22Rv1 (cell line): ENCODE data around the gene CRYBB2.

Source experiments
- ZFX ChIP-seq: fragments of 450-650 bp; IDR thresholded peaks from 2 replicates; pipeline ENCODE4 v1.6.1; 2017; ENCODE audit warnings: antibody characterized with exemption, borderline replicate concordance
- TF ChIP-seq, protein P1 (sequence below): fragments of 450-650 bp; IDR thresholded peaks from 2 replicates; pipeline ENCODE4 v1.5.1; 2017; ENCODE audit warnings: mild to moderate bottlenecking

DNA sequence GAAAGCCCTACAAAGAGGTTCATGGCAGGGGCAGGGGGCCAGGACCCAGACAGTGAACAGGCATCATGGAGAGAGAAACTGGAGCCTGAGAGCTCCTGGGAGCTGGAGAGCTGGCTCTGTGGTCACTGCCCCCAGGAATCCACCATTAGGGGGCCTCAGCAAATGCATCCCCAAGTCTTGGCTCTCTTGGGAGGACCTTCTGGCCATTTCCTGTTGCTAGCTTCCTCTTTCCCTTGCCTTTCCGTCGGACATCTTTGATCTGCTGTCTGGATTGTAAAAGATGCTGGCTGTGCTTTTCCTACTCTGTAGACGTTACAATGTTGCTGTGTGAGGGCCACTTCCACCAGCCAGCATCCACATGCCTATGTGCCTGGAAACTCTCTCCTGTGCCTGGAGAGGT lies 7.1 kb upstream of the CRYBB2 start:
- TF ChIP-seq, protein P1, sequence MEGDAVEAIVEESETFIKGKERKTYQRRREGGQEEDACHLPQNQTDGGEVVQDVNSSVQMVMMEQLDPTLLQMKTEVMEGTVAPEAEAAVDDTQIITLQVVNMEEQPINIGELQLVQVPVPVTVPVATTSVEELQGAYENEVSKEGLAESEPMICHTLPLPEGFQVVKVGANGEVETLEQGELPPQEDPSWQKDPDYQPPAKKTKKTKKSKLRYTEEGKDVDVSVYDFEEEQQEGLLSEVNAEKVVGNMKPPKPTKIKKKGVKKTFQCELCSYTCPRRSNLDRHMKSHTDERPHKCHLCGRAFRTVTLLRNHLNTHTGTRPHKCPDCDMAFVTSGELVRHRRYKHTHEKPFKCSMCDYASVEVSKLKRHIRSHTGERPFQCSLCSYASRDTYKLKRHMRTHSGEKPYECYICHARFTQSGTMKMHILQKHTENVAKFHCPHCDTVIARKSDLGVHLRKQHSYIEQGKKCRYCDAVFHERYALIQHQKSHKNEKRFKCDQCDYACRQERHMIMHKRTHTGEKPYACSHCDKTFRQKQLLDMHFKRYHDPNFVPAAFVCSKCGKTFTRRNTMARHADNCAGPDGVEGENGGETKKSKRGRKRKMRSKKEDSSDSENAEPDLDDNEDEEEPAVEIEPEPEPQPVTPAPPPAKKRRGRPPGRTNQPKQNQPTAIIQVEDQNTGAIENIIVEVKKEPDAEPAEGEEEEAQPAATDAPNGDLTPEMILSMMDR = no peak
- no peak for TF ChIP-seq ZFX
